DOHH2 (cell line): ENCODE results near the gene TP53I13.

Source experiments
- H3F3A ChIP-seq: fragments of 200-600 bp; sonication (generic), shearing (Covaris generic); 2 replicates; pipeline ENCODE4 v1.6.0; 2016; ENCODE audit warnings: antibody characterized with exemption, mild to moderate bottlenecking; ENCODE audit not compliant: control insufficient read depth, insufficient read depth
- H3K27ac ChIP-seq: fragments of 200-600 bp; sonication (generic); 2 replicates; pipeline ENCODE4 v1.5.1; 2014; ENCODE audit warnings: low read depth, mild to moderate bottlenecking, low read length, moderate library complexity
- H3K27me3 ChIP-seq: fragments of 200-600 bp; sonication (generic); 2 replicates; pipeline ENCODE4 v1.6.1; 2014; ENCODE audit warnings: mild to moderate bottlenecking, low read length, mixed read lengths; ENCODE audit not compliant: control insufficient read depth
- H3K36me3 ChIP-seq: fragments of 200-600 bp; sonication (generic); 2 replicates; pipeline ENCODE4 v1.6.1; 2014; ENCODE audit warnings: mild to moderate bottlenecking, low read length, moderate library complexity, mixed read lengths; ENCODE audit not compliant: control insufficient read depth
- H3K4me1 ChIP-seq: fragments of 200-600 bp; sonication (generic); 2 replicates; pipeline ENCODE4 v1.6.1; 2014; ENCODE audit warnings: mild to moderate bottlenecking, low read length, mixed read lengths; ENCODE audit not compliant: control insufficient read depth
- H3K4me2 ChIP-seq: fragments of 200-600 bp; sonication (generic); 2 replicates; pipeline ENCODE4 v1.6.0; 2014; ENCODE audit warnings: mild to moderate bottlenecking, low read length, moderate library complexity
- H3K4me3 ChIP-seq: fragments of 200-600 bp; sonication (generic); 2 replicates; pipeline ENCODE4 v1.5.1; 2014; ENCODE audit warnings: mild to moderate bottlenecking, low read length, mixed read lengths
- H3K79me2 ChIP-seq: fragments of 200-600 bp; sonication (generic); 2 replicates; pipeline ENCODE4 v1.6.1; 2014; ENCODE audit warnings: mild to moderate bottlenecking, low read length, mixed read lengths; ENCODE audit not compliant: control insufficient read depth
- H3K9me2 ChIP-seq: fragments of 200-600 bp; sonication (generic); replicated peaks from 2 replicates; pipeline ENCODE4 v1.6.1; 2014; ENCODE audit warnings: mild to moderate bottlenecking, low read length, mixed read lengths; ENCODE audit not compliant: control insufficient read depth
- H3K9me3 ChIP-seq: fragments of 200-600 bp; sonication (generic); 2 replicates; pipeline ENCODE4 v1.6.1; 2014; ENCODE audit warnings: antibody characterized with exemption, low read length, mixed read lengths; ENCODE audit not compliant: control insufficient read depth, insufficient read depth
- H4K20me1 ChIP-seq: fragments of 200-600 bp; sonication (generic); 2 replicates; pipeline ENCODE4 v1.6.0; 2014; ENCODE audit warnings: low read depth, mild to moderate bottlenecking, antibody characterized with exemption, low read length, moderate library complexity; ENCODE audit not compliant: control insufficient read depth, insufficient read depth
- CTCF ChIP-seq: fragments of 200-600 bp; sonication (generic); IDR thresholded peaks from one replicate; pipeline ENCODE4 v1.5.1; 2014; ENCODE audit warnings: antibody characterized with exemption, mild to moderate bottlenecking, low read depth, low read length; ENCODE audit not compliant: poor library complexity, severe bottlenecking
- EZH2phosphoT487 ChIP-seq: fragments of 200-600 bp; sonication (generic); IDR thresholded peaks from 2 replicates; pipeline ENCODE4 v1.6.1; 2017; ENCODE audit warnings: borderline replicate concordance, mild to moderate bottlenecking, antibody characterized with exemption, low read length, moderate library complexity, mixed read lengths

TP53I13 gene

GRCh38 chr17:29581583-29582253 is 13.2 kb downstream of the TP53I13 start:
- no peaks in the 10 kb centered on the region for H3F3A ChIP-seq
- H3K27ac ChIP-seq = no peak overlapping the region
- no peaks in the 10 kb centered on the region for H3K9me2 ChIP-seq
- no peak overlapping the region for H3K4me2 ChIP-seq
- peaks cover 42% of the 10 kb centered on the region for H3K79me2 ChIP-seq
- H4K20me1 ChIP-seq = peaks cover 11% of the 10 kb centered on the region
- no peaks in the 10 kb centered on the region for H3K27me3 ChIP-seq
- H3K36me3 ChIP-seq = peaks cover 66% of the 10 kb centered on the region
- H3K4me3 ChIP-seq = no peak overlapping the region
- H3K9me3 ChIP-seq = no peaks in the 10 kb centered on the region
- peaks cover 41% of the 10 kb centered on the region for H3K4me1 ChIP-seq
- TF ChIP-seq CTCF (no peak), EZH2phosphoT487 (no peak)

- Histone ChIP-seq H3K9me2 (no peaks in the 10 kb centered on the region), H3K27me3 (no peaks in the 10 kb centered on the region), H3K4me2 (no peak overlapping the region), H3K4me3 (no peak overlapping the region), H3F3A (no peaks in the 10 kb centered on the region), H3K36me3 (peaks cover 61% of the 10 kb centered on the region), H3K9me3 (no peaks in the 10 kb centered on the region), H3K79me2 (peaks cover 48% of the 10 kb centered on the region), H4K20me1 (peaks cover 12% of the 10 kb centered on the region), H3K27ac (no peak overlapping the region), H3K4me1 (peaks cover 47% of the 10 kb centered on the region)
- TF ChIP-seq EZH2phosphoT487 = no peak
- no peak for TF ChIP-seq CTCF
Observed at GRCh38 chr17:29582254-29582765, 13.8 kb downstream of the TP53I13 start.

- Histone ChIP-seq H3K27ac (no peak overlapping the region), H3K4me3 (no peak overlapping the region), H3K4me1 (peaks cover 52% of the 10 kb centered on the region), H3K27me3 (no peaks in the 10 kb centered on the region), H3F3A (no peaks in the 10 kb centered on the region), H3K9me3 (no peaks in the 10 kb centered on the region), H3K4me2 (no peak overlapping the region), H4K20me1 (peaks cover 14% of the 10 kb centered on the region), H3K36me3 (peaks cover 57% of the 10 kb centered on the region), H3K79me2 (peaks cover 53% of the 10 kb centered on the region), H3K9me2 (no peaks in the 10 kb centered on the region)
- no peak for TF ChIP-seq EZH2phosphoT487
- TF ChIP-seq CTCF = no peak
Observed at GRCh38 chr17:29582772-29583171, 14.3 kb downstream of the TP53I13 start.
